Immature natural killer cell (primary cell): ENCODE results near the gene TUT4. TPM values are rescaled to one million over a fixed set of nuclear protein-coding genes. Genes with fewer than 3 reads are reported as not detected.
"Not testable (repeated sequence)": the region's sequence is repeated elsewhere in the genome, so short reads cannot be mapped to it uniquely, and the experiment has no call there.

Source experiments
- DNase-seq, 3 donors: peaks; one replicate each; pipeline ENCODE4 v3.0.0; 2022; ENCODE audit warnings: mixed read lengths in 1 of 3
- H3K27ac Mint-ChIP-seq, 6 donors: one replicate each; pipeline ENCODE4 v1.8.0; 2020; ENCODE audit warnings: mixed read lengths in 6 of 6, mild to moderate bottlenecking in 5 of 6, inconsistent platforms in 4 of 6, moderate library complexity in 3 of 6
- H3K27me3 Mint-ChIP-seq, 3 donors: one replicate each; pipeline ENCODE4 v1.8.0; 2020 to 2021; ENCODE audit warnings: low read depth in 3 of 3, mild to moderate bottlenecking in 3 of 3, mixed read lengths in 3 of 3, moderate library complexity in 3 of 3, inconsistent platforms in 1 of 3
- H3K36me3 Mint-ChIP-seq, 3 donors: one replicate each; pipeline ENCODE4 v1.8.0; 2020; ENCODE audit warnings: mixed read lengths in 3 of 3, inconsistent platforms in 2 of 3, mild to moderate bottlenecking in 2 of 3
- H3K4me1 Mint-ChIP-seq, 2 donors: one replicate each; pipeline ENCODE4 v1.8.0; 2020; ENCODE audit warnings: inconsistent platforms in 2 of 2, mild to moderate bottlenecking in 2 of 2, mixed read lengths in 2 of 2, moderate library complexity in 1 of 2
- H3K4me3 Mint-ChIP-seq, 5 donors: one replicate each; pipeline ENCODE4 v1.8.0; 2020; ENCODE audit warnings: mild to moderate bottlenecking in 5 of 5, mixed read lengths in 5 of 5, inconsistent platforms in 3 of 5, moderate library complexity in 3 of 5
- H3K9me3 Mint-ChIP-seq, 6 donors: one replicate each; pipeline ENCODE4 v1.8.0; 2020; ENCODE audit warnings: mild to moderate bottlenecking in 6 of 6, mixed read lengths in 6 of 6, inconsistent platforms in 4 of 6, moderate library complexity in 3 of 6
- polyA plus RNA-seq, 3 donors: library from polyadenylated mRNA; unstranded; fragments of 300-500 nt; fragmentation: Illumina TruSeq; gene quantifications; one replicate each; pipeline ENCODE4 v1.2.3, GENCODE V29; 2021

Gene TUT4
- polyA plus RNA-seq, 3 donors from 2014 or later, result 14.5 to 36.0 (median 23.0) TPM

DNA sequence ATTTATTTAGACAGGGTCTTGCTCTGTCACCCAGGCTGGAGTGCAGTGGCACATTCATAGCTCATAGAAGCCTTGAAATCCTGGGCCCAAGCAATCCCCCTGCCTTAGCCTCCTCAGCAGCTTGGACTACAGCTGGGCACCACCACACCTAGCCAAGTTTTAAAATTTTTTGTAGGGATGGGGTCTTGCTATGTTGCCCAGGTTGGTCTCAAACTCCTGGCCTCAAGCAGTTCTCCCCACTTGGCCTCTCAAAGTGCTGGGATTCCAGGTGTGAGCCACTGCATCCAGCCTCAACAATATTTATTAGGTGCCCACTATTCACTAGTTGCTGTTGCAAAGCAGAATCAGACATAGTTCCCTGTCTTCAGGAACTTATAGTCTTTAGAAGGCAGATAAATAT, 35.1 kb upstream of the TUT4 start:
- no peaks in the 10 kb centered on the region for H3K4me1 Mint-ChIP-seq
- H3K27me3 Mint-ChIP-seq, result peaks cover 0 to 9% (median 2%) of the 10 kb centered on the region in 3 donors
- H3K27ac Mint-ChIP-seq, result no peak overlapping the region
- peaks cover 3 to 6% (median 4%) of the 10 kb centered on the region in 3 donors for H3K36me3 Mint-ChIP-seq
- no peaks in the 10 kb centered on the region for H3K9me3 Mint-ChIP-seq
- DNase-seq, result no peak
- H3K4me3 Mint-ChIP-seq, result no peak overlapping the region

- H3K36me3 Mint-ChIP-seq, result peaks cover 3 to 7% (median 4%) of the 10 kb centered on the region in 3 donors
- H3K27ac Mint-ChIP-seq, result peak overlapping the region in 1 of 6 donors; percentile 48
- H3K27me3 Mint-ChIP-seq, result peaks cover 0 to 6% (median 0%) of the 10 kb centered on the region in 3 donors
- peaks cover 0 to 1% of the 10 kb centered on the region in 2 donors for H3K4me1 Mint-ChIP-seq
- no peak for DNase-seq
- no peaks in the 10 kb centered on the region for H3K9me3 Mint-ChIP-seq
- H3K4me3 Mint-ChIP-seq, result no peak overlapping the region
Measured at GRCh38 chr1:52585474-52585873, 32.6 kb upstream of the TUT4 start.

- Mint-ChIP-seq H3K9me3 (no peaks in the 10 kb centered on the region), H3K4me3 (no peak overlapping the region), H3K36me3 (peaks cover 3 to 12% (median 4%) of the 10 kb centered on the region in 3 donors), H3K27ac (peak overlapping the region in 1 of 6 donors; percentile 22), H3K27me3 (peaks cover 0 to 5% (median 0%) of the 10 kb centered on the region in 3 donors), H3K4me1 (peaks cover 14 to 15% of the 10 kb centered on the region in 2 donors)
- DNase-seq, result no peak
Measured at GRCh38 chr1:52582116-52582696, 29.3 kb upstream of the TUT4 start.

DNA sequence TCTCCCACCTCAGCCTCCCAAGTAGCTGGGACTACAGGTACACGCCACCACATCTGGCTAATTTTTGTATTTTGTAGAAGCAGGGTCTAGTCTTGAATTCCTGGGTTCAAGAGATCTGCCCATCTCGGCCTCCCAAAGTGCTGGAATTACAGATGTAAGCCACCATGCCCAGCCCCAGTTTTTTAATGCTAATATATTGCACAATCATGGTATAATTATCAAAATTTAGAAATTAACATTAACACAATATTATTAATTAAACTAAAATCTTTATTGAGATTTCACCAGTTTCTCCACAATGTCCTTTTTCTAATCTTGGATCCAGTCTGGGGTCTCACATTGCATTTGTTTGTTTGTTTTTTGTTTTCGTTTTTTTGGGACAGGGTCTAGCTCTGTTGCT, 27.4 kb upstream of the TUT4 start:
- Mint-ChIP-seq H3K27ac (no peak overlapping the region), H3K27me3 (peaks cover 0 to 5% (median 0%) of the 10 kb centered on the region in 3 donors), H3K4me1 (peaks cover 20 to 22% of the 10 kb centered on the region in 2 donors), H3K4me3 (no peak overlapping the region), H3K9me3 (no peaks in the 10 kb centered on the region), H3K36me3 (peaks cover 3 to 12% (median 4%) of the 10 kb centered on the region in 3 donors)
- no peak for DNase-seq

- H3K4me1 Mint-ChIP-seq, result peaks cover 27 to 31% of the 10 kb centered on the region in 2 donors
- peaks cover 0 to 4% (median 0%) of the 10 kb centered on the region in 3 donors for H3K27me3 Mint-ChIP-seq
Measured at GRCh38 chr1:52579415-52579814, 26.5 kb upstream of the TUT4 start.

GRCh38 chr1:52578066-52578465, 25.2 kb upstream of the TUT4 start:
- H3K27ac Mint-ChIP-seq, DNase-seq, H3K36me3 Mint-ChIP-seq, H3K27me3 Mint-ChIP-seq, H3K4me3 Mint-ChIP-seq, H3K9me3 Mint-ChIP-seq: not testable (repeated sequence)
- peaks cover 28 to 33% of the 10 kb centered on the region in 2 donors for H3K4me1 Mint-ChIP-seq

More at GRCh38 chr1:52579415-52579814, 26.5 kb upstream of the TUT4 start:
- Mint-ChIP-seq H3K4me3 (no peak overlapping the region), H3K27ac (peak overlapping the region; percentile 20 to 56 (median 44)), H3K36me3 (peaks cover 0 to 12% (median 4%) of the 10 kb centered on the region in 3 donors), H3K9me3 (no peaks in the 10 kb centered on the region)
- no peak for DNase-seq

GRCh38 chr1:52576074-52576473, 23.2 kb upstream of the TUT4 start:
- Mint-ChIP-seq H3K27ac (no peak overlapping the region), H3K4me3 (no peak overlapping the region), H3K9me3 (no peaks in the 10 kb centered on the region), H3K4me1 (peaks cover 27 to 33% of the 10 kb centered on the region in 2 donors), H3K36me3 (peaks cover 0 to 4% (median 0%) of the 10 kb centered on the region in 3 donors), H3K27me3 (peaks cover 0 to 1% (median 0%) of the 10 kb centered on the region in 3 donors)
- DNase-seq, result no peak

DNA sequence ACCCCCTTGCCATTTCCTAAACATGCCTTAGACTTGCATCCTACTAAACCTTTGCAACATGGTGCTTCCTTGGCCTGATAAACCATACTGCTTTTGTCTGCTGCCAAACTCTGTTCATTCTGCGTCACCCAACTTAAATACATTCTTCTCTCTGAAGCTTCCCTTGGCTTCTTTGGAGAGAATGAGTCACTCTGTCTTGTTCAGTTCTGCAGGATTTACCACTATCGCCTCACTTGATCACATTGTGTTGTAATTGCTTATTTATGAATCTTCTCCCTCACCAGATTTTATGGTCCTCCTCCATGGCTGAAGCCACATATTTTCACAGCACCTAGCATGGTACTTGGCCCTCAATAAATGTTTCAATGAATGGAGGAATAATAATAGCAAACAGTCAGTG, 21.7 kb upstream of the TUT4 start:
- Mint-ChIP-seq H3K27ac (peak overlapping the region in 1 of 6 donors; percentile 3), H3K4me1 (peaks cover 28 to 31% of the 10 kb centered on the region in 2 donors), H3K9me3 (no peaks in the 10 kb centered on the region), H3K27me3 (peaks cover 0 to 1% (median 0%) of the 10 kb centered on the region in 3 donors), H3K36me3 (peaks cover 0 to 4% (median 0%) of the 10 kb centered on the region in 3 donors), H3K4me3 (no peak overlapping the region)
- no peak for DNase-seq

DNA sequence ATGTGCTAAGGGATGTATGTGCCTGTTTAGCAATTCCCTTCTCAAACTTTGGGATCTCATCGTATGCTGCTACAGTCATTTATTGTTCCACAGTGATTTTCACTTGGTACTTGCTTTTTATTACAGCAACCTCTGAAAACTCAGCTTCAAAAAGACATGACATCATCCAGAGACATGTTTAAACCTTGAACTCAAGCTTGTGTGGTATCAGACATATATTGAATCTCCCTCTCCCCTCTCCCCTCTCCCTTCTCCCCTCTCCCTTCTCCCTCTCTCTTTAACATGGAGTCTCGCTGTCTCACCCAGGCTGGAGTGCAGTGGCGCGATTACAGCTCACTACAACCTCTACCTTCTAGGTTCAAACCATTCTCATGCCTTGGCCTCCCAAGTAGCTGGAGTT, 19.5 kb upstream of the TUT4 start:
- Mint-ChIP-seq H3K27me3 (no peaks in the 10 kb centered on the region), H3K36me3 (peaks cover 0 to 5% (median 0%) of the 10 kb centered on the region in 3 donors), H3K27ac (no peak overlapping the region), H3K9me3 (no peaks in the 10 kb centered on the region), H3K4me1 (peaks cover 21 to 26% of the 10 kb centered on the region in 2 donors), H3K4me3 (no peak overlapping the region)
- no peak for DNase-seq

DNA sequence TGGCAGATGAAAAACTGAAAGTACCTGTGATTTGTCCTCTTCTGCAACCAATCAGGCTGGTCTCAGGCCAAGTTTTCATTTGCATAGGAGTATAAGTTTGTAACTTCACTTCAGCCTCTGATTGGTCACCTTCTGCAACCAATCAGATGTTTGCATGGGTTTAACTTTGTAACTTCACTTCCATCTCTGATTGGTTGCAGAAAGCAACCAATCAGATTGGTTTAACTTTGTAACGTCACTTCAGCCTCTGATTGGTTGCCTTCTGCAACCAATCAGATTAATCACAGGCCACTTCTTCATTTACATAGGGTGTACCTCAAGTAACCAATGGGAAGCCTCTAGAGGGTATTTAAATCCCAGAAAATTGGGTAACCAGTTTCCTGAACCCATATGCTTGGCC, 18.9 kb upstream of the TUT4 start:
- H3K4me1 Mint-ChIP-seq, result peaks cover 21 to 26% of the 10 kb centered on the region in 2 donors
- H3K9me3 Mint-ChIP-seq, result no peaks in the 10 kb centered on the region
- no peak overlapping the region for H3K4me3 Mint-ChIP-seq
- H3K36me3 Mint-ChIP-seq, result peaks cover 0 to 5% (median 0%) of the 10 kb centered on the region in 3 donors
- no peak overlapping the region for H3K27ac Mint-ChIP-seq
- H3K27me3 Mint-ChIP-seq, result no peaks in the 10 kb centered on the region
- no peak for DNase-seq

GRCh38 chr1:52569449-52570210, 16.7 kb upstream of the TUT4 start:
- H3K27me3 Mint-ChIP-seq, result no peaks in the 10 kb centered on the region
- peaks cover 0 to 5% (median 0%) of the 10 kb centered on the region in 3 donors for H3K36me3 Mint-ChIP-seq
- H3K4me1 Mint-ChIP-seq, result peaks cover 9 to 12% of the 10 kb centered on the region in 2 donors
- no peak overlapping the region for H3K4me3 Mint-ChIP-seq
- no peak for DNase-seq
- H3K27ac Mint-ChIP-seq, result peak overlapping the region in 1 of 6 donors; percentile 13
- no peaks in the 10 kb centered on the region for H3K9me3 Mint-ChIP-seq

DNA sequence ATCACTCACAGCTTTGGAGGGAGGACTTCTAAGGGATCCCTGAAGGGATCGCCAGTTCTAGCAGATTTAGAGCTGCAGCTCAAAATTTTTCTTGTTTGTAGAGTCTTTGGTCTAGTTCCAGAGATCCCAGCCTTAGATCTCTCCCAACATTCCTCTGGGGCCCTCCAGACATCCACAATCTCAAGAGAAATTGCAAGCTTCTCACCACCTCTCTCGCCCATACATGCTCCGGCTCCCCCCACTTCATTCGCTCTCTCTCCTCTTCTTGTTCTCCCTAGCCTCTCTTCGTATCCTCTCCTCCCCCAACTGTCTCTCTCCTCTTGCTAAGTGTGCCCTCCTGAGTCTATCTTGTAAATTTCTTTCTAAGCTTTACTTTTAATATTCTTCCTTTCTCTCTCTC, 15.1 kb upstream of the TUT4 start:
- DNase-seq, result no peak
- Mint-ChIP-seq H3K9me3 (no peaks in the 10 kb centered on the region), H3K4me3 (no peak overlapping the region), H3K36me3 (peaks cover 0 to 10% (median 0%) of the 10 kb centered on the region in 3 donors), H3K4me1 (peaks cover 6 to 8% of the 10 kb centered on the region in 2 donors), H3K27ac (no peak overlapping the region), H3K27me3 (no peaks in the 10 kb centered on the region)

GRCh38 chr1:52562766-52563165, 9.9 kb upstream of the TUT4 start:
- DNase-seq, result no peak
- H3K4me1 Mint-ChIP-seq, result no peaks in the 10 kb centered on the region
- no peak overlapping the region for H3K27ac Mint-ChIP-seq
- H3K4me3 Mint-ChIP-seq, result no peak overlapping the region
- no peaks in the 10 kb centered on the region for H3K9me3 Mint-ChIP-seq
- no peaks in the 10 kb centered on the region for H3K27me3 Mint-ChIP-seq
- H3K36me3 Mint-ChIP-seq, result peaks cover 4 to 13% (median 8%) of the 10 kb centered on the region in 3 donors

GRCh38 chr1:52559875-52560274, 7.0 kb upstream of the TUT4 start:
- Mint-ChIP-seq H3K27ac (no peak overlapping the region), H3K4me3 (no peak overlapping the region), H3K9me3 (no peaks in the 10 kb centered on the region), H3K4me1 (no peaks in the 10 kb centered on the region), H3K27me3 (no peaks in the 10 kb centered on the region), H3K36me3 (peaks cover 4 to 13% (median 8%) of the 10 kb centered on the region in 3 donors)
- no peak for DNase-seq
